Omental fat pad (tissue), 4 donors: ENCODE measurements around the gene RTTN. TPM values are rescaled to one million over a fixed set of nuclear protein-coding genes. Genes with fewer than 3 reads are reported as not detected.

ENCODE experiments used
- ATAC-seq: fragments of 150-250 bp; one replicate; pipeline ENCODE4 v1.9.1; 2016; ENCODE audit warnings: mild to moderate bottlenecking, moderate library complexity; ENCODE audit not compliant: low FRiP score
- DNase-seq: peaks from one replicate; pipeline ENCODE4 v3.0.0-alpha.2; 2019; ENCODE audit warnings: low spot score
- total RNA-seq, 4 donors: library from RNA; depleted of rRNA; stranded (reverse); fragments of >200 nt; gene quantifications; one replicate each; pipeline ENCODE4 v1.1.0, GENCODE V29; 2016
- TF ChIP-seq, protein P1 (sequence below), 3 donors: fragments of 450-650 bp; IDR thresholded peaks; one replicate each; pipeline ENCODE4 v1.5.1; 2016 to 2017; ENCODE audit warnings: antibody characterized with exemption in 3 of 3, mild to moderate bottlenecking in 3 of 3, moderate library complexity in 2 of 3

RTTN gene
- total RNA-seq, 4 donors from 2014 or later = 9.7 to 23.5 (median 11.0) TPM

DNA sequence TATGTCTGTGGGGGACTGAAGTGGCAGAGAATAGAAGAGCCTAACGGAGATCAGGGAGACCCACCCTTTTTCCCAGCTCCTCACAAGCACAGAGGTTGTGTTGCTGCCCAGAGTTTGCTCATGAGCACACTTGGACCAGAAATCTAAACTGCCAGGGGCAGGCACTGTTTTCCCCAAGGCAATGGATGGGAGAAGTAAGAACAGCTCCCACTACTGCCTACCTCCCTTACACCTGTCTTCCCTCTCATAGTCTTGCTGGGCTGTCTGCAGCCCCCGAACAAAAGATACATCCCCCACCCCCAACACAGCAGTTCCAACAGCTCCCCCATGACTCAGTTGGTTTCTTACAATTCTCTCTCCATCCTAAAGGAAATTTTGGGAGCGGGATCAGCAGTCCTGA lies 209.7 kb downstream of the RTTN start:
- DNase-seq = no peak
- TF ChIP-seq, protein P1, sequence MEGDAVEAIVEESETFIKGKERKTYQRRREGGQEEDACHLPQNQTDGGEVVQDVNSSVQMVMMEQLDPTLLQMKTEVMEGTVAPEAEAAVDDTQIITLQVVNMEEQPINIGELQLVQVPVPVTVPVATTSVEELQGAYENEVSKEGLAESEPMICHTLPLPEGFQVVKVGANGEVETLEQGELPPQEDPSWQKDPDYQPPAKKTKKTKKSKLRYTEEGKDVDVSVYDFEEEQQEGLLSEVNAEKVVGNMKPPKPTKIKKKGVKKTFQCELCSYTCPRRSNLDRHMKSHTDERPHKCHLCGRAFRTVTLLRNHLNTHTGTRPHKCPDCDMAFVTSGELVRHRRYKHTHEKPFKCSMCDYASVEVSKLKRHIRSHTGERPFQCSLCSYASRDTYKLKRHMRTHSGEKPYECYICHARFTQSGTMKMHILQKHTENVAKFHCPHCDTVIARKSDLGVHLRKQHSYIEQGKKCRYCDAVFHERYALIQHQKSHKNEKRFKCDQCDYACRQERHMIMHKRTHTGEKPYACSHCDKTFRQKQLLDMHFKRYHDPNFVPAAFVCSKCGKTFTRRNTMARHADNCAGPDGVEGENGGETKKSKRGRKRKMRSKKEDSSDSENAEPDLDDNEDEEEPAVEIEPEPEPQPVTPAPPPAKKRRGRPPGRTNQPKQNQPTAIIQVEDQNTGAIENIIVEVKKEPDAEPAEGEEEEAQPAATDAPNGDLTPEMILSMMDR (IDR thresholded peaks at IDR 0.05) = no peak
- no peak for ATAC-seq

DNA sequence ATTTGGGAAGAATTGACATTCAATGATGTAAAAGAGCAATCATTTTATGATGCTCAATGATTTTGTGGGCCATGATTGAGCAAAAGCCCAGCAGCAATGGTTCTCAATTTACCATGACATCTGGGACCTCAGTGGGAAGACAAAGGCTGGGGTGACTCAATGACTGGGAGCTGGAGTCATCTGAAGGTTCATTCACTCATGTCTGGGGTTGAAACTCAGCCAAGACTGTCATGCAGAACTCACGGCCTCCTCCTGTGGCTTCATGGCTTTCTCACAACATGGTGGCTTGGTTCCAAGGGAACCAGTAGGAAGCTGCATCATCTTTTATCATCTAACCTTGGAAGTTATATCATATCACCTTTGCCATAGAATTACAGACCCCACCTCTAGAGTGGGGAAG lies 212.7 kb downstream of the RTTN start:
- ATAC-seq (no peak), DNase-seq (no peak)
- TF ChIP-seq, protein P1 (IDR thresholded peaks at IDR 0.05) = no peak

DNA sequence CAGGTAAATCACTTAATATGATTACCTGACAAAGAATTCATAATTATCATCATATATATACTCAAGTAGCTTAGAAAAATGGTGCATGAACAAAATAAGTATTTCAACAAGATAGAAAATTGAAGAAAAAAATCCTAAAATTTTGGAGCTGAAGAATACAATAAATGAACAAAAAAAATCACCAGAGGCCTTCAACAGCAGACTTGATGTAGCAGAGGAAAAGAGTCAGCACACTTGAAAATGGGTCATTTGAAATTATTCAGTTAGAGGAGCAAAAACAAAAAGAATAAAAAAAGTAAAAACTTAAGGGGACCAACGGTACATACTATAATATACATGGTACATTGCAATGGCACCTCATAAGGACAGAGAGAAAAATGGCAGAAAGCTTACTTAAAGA lies 217.6 kb downstream of the RTTN start:
- no peak for ATAC-seq
- TF ChIP-seq, protein P1 (IDR thresholded peaks at IDR 0.05) = no peak
- DNase-seq = no peak

DNA sequence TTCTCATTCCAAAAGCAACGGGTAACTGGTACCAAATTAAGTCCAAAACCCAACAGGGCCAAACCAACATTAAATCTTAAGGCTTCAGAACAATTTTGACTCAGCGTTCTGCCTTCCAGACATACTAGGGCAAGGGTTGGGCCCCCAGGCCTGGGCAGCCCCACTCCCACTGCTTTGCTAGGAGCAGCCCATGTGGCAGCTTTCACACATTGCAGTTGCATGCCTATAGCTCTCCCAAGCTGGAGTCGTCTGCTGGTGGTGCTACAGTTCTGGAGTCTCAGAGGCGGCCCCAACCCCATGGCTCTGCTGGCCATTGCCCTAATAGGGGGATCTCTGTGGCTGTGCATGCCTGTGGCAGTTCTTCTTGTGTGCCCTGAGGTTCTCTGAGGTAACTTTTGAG lies 220.2 kb downstream of the RTTN start:
- no peak for ATAC-seq
- no peak for DNase-seq
- TF ChIP-seq, protein P1 (IDR thresholded peaks at IDR 0.05) = no peak

GRCh38 chr18:69982417-69982816 lies 223.1 kb downstream of the RTTN start:
- DNase-seq (no peak), ATAC-seq (no peak)
- TF ChIP-seq, protein P1 (IDR thresholded peaks at IDR 0.05) = no peak

GRCh38 chr18:69981948-69982347 lies 223.5 kb downstream of the RTTN start:
- DNase-seq (no peak), ATAC-seq (no peak)
- TF ChIP-seq, protein P1 (IDR thresholded peaks at IDR 0.05) = no peak

- TF ChIP-seq, protein P1 (IDR thresholded peaks at IDR 0.05) = no peak
- no peak for DNase-seq
- ATAC-seq = no peak
Observed at GRCh38 chr18:69980982-69981804, 224.3 kb downstream of the RTTN start.
